H1 (cell line): ENCODE measurements around the gene NOX5.

Experiments
- BACH1 ChIP-seq: IDR thresholded peaks from 2 replicates; pipeline ENCODE4 v1.6.1; 2012; ENCODE audit warnings: low read length, improper control_type of control experiment
- CHD1 ChIP-seq: IDR thresholded peaks from 2 replicates; pipeline ENCODE4 v1.6.1; 2012; ENCODE audit warnings: low read depth, low read length, improper control_type of control experiment
- CTCF ChIP-seq, 3 experiments: IDR thresholded peaks; 1 replicate in 2 of 3; 2 replicates in 1 of 3; pipeline versions ENCODE4 v1.5.1 to v1.6.1; 2011; ENCODE audit warnings: low read length in 3 of 3, mild to moderate bottlenecking in 3 of 3, inconsistent platforms in 2 of 3, low read depth in 1 of 3, moderate library complexity in 1 of 3; ENCODE audit not compliant: insufficient read depth in 1 of 3; ENCODE audit errors: control extremely low read depth in 1 of 3
- EZH2 ChIP-seq: fragments of 200-600 bp; sonication (generic); IDR thresholded peaks from 2 replicates; pipeline ENCODE4 v1.7.1; 2012; ENCODE audit warnings: low read depth, mild to moderate bottlenecking, moderate library complexity, low read length, inconsistent platforms; ENCODE audit not compliant: severe bottlenecking
- KDM1A ChIP-seq: fragments of 200-600, 300-600 bp; sonication (generic); IDR thresholded peaks from 2 replicates; pipeline ENCODE4 v1.7.1; 2016; ENCODE audit warnings: mild to moderate bottlenecking, low read length, borderline replicate concordance
- KDM4A ChIP-seq: IDR thresholded peaks from one replicate; pipeline ENCODE4 v1.7.1; 2012; ENCODE audit warnings: low read depth, mild to moderate bottlenecking, moderate library complexity, low read length, inconsistent platforms; ENCODE audit not compliant: severe bottlenecking
- MAX ChIP-seq: IDR thresholded peaks from 2 replicates; pipeline ENCODE4 v1.6.1; 2012; ENCODE audit warnings: inconsistent platforms
- NANOG ChIP-seq: IDR thresholded peaks from 2 replicates; pipeline ENCODE4 v1.6.1; 2011; ENCODE audit warnings: low read length, low read depth, mild to moderate bottlenecking, inconsistent platforms; ENCODE audit not compliant: insufficient read depth, poor library complexity, severe bottlenecking
- POLR2AphosphoS5 ChIP-seq: IDR thresholded peaks from 2 replicates; pipeline ENCODE4 v1.6.1; 2011; ENCODE audit warnings: low read depth, low read length
- RFX5 ChIP-seq: IDR thresholded peaks from 2 replicates; pipeline ENCODE4 v1.6.1; 2011; ENCODE audit warnings: low read depth, low read length, improper control_type of control experiment, borderline replicate concordance
- TF ChIP-seq, protein P1 (sequence below): IDR thresholded peaks from 2 replicates; pipeline ENCODE4 v1.6.1; 2011; ENCODE audit warnings: low read length, improper control_type of control experiment

- TF ChIP-seq NANOG (no peak), KDM4A (no peak), EZH2 (no peak), RFX5 (no peak), CTCF (IDR thresholded peaks at IDR 0.05; ENCODE audit: control extremely low read depth in 1 of 3, insufficient read depth in 1 of 3, low read depth in 1 of 3, low read length in 3 of 3) (no peak), BACH1 (peak; percentile 83), POLR2AphosphoS5 (no peak), MAX (no peak), CHD1 (no peak), KDM1A (no peak)
- TF ChIP-seq, protein P1, sequence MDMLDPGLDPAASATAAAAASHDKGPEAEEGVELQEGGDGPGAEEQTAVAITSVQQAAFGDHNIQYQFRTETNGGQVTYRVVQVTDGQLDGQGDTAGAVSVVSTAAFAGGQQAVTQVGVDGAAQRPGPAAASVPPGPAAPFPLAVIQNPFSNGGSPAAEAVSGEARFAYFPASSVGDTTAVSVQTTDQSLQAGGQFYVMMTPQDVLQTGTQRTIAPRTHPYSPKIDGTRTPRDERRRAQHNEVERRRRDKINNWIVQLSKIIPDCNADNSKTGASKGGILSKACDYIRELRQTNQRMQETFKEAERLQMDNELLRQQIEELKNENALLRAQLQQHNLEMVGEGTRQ, result no peak
Observed at GRCh38 chr15:69026355-69026754, 11.9 kb downstream of the NOX5 start.
